ENCODE measurements around the gene HES2.
A peak's percentile ranks its signal among the peaks of the same experiment; 100 is the strongest.
"Not testable (repeated sequence)": the region's sequence is repeated elsewhere in the genome, so short reads cannot be mapped to it uniquely, and the experiment has no call there.

Gene HES2

GRCh38 chr1:6416295-6416656, 3.4 kb downstream of the HES2 start:
- DNase-seq = no peak

- no peak for DNase-seq
These were observed 4.7 kb downstream of the HES2 start for GRCh38 chr1:6414881-6415626.

GRCh38 chr1:6414443-6414844, 5.3 kb downstream of the HES2 start:
- DNase-seq = no peak

GRCh38 chr1:6412896-6413295, 6.8 kb downstream of the HES2 start:
- DNase-seq = no peak

- no peak for DNase-seq
These were observed 9.3 kb downstream of the HES2 start for GRCh38 chr1:6410248-6410893.

GRCh38 chr1:6409733-6410132, 10.0 kb downstream of the HES2 start:
- no peak for DNase-seq

- DNase-seq = no peak
These were observed 10.7 kb downstream of the HES2 start for GRCh38 chr1:6409053-6409452.

- DNase-seq = no peak
These were observed 11.7 kb downstream of the HES2 start for GRCh38 chr1:6408023-6408422.

- DNase-seq = no peak
These were observed 18.0 kb downstream of the HES2 start for GRCh38 chr1:6401673-6402072.

- DNase-seq = no peak
These were observed 20.4 kb downstream of the HES2 start for GRCh38 chr1:6399294-6399693.

GRCh38 chr1:6397844-6398441, 21.8 kb downstream of the HES2 start:
- DNase-seq = no peak

GRCh38 chr1:6396998-6397397, 22.7 kb downstream of the HES2 start:
- no peak for DNase-seq

- DNase-seq = not testable (repeated sequence)
These were observed 23.9 kb downstream of the HES2 start for GRCh38 chr1:6395781-6396244.

GRCh38 chr1:6395130-6395529, 24.6 kb downstream of the HES2 start:
- not testable (repeated sequence) for DNase-seq

GRCh38 chr1:6393400-6394187, 26.1 kb downstream of the HES2 start, which contains the start of gene ACOT7:
Gene ACOT7, minus strand, starts transcription at chr1:6393767. Its CDS starts 368 bp downstream, at chr1:6393399.
- DNase-seq = peak; percentile 85

- DNase-seq = no peak
These were observed 26.8 kb downstream of the HES2 start for GRCh38 chr1:6392809-6393399.

GRCh38 chr1:6391951-6392808, 27.5 kb downstream of the HES2 start:
- peak; percentile 16 for DNase-seq

- DNase-seq = no peak
These were observed 29.7 kb downstream of the HES2 start for GRCh38 chr1:6389971-6390370.

GRCh38 chr1:6386371-6386949, 33.3 kb downstream of the HES2 start:
- no peak for DNase-seq

- DNase-seq = peak; percentile 79
These were observed 34.1 kb downstream of the HES2 start for GRCh38 chr1:6385488-6386191.

- DNase-seq = peak; percentile 58
These were observed 34.8 kb downstream of the HES2 start for GRCh38 chr1:6384962-6385361.
